ENCODE data around the gene HIVEP3. TPM values are rescaled to one million over a fixed set of nuclear protein-coding genes. Genes with fewer than 3 reads are reported as not detected.
A peak's percentile ranks its signal among the peaks of the same experiment; 100 is the strongest.

HIVEP3 gene
- total RNA-seq, 1 experiment from 2014 or later = 1.4 TPM

DNA sequence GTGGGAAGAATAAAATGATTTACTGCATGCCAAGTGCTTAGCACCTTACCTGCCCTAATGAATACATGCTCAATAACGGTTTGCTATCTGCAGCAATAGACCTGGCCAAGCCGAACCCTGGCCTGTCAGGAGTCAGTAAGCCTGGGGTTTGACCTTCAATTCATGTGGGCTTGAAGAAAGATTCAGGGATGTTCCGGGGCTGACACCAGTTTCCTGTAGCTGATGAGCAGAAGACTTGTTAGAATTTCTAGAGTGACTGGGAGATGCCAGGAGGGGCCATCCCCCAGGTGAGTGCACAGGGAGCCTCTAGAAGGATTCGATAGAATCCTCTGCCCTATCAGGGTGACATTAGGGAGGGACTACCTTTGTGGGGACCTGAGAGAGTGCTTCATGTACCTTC, 210.9 kb downstream of the HIVEP3 start:
- Mint-ChIP-seq H3K27me3 (ENCODE audit: low read depth) (peaks cover 6% of the 10 kb centered on the region), H3K36me3 (ENCODE audit: insufficient read depth in 1 of 3, low read depth in 3 of 3) (no peaks in the 10 kb centered on the region; a peak in 1 of 7 replicates), H3K9me3 (no peaks in the 10 kb centered on the region; a peak in 1 of 5 replicates), H3K4me3 (no peak overlapping the region), H3K27ac (peak overlapping the region in 1 of 3 experiments; percentile 23; a peak in 1 of 7 replicates), H3K4me1 (peaks cover 0 to 4% of the 10 kb centered on the region in 2 experiments; a peak in 1 of 4 replicates)
- H3K18ac ChIP-seq (ENCODE audit: insufficient read length, low read depth, low read length) = no peak overlapping the region
- no peaks in the 10 kb centered on the region for H3K79me1 ChIP-seq (ENCODE audit: insufficient read depth, low read depth, low read length, poor library complexity, severe bottlenecking)
- no peaks in the 10 kb centered on the region for H3K4me1 ChIP-seq (ENCODE audit: insufficient read depth, low read length)
- no peak overlapping the region for H2BK120ac ChIP-seq (ENCODE audit: low read depth, low read length, poor library complexity, severe bottlenecking)
- DNase-seq = no peak
- no peak overlapping the region for H2AK5ac ChIP-seq (ENCODE audit: insufficient read length, low read length)
- H3K9me3 ChIP-seq (ENCODE audit: control insufficient read depth, low read depth, low read length) = no peaks in the 10 kb centered on the region
- no peak overlapping the region for H3K4me2 ChIP-seq (ENCODE audit: insufficient read depth, insufficient read length, low read length)
- no peak overlapping the region for H3K23ac ChIP-seq (ENCODE audit: insufficient read length, low read depth, low read length)
- H3T11ph ChIP-seq (ENCODE audit: low read length) = no peak overlapping the region
- H4K20me1 ChIP-seq (ENCODE audit: control insufficient read depth, insufficient read depth, insufficient read length) = no peaks in the 10 kb centered on the region
- H3K27ac ChIP-seq (ENCODE audit: insufficient read length, low read depth, low read length) = no peak overlapping the region
- H4K5ac ChIP-seq (ENCODE audit: insufficient read length, low read depth, low read length) = no peak overlapping the region
- TF ChIP-seq, protein P1, sequence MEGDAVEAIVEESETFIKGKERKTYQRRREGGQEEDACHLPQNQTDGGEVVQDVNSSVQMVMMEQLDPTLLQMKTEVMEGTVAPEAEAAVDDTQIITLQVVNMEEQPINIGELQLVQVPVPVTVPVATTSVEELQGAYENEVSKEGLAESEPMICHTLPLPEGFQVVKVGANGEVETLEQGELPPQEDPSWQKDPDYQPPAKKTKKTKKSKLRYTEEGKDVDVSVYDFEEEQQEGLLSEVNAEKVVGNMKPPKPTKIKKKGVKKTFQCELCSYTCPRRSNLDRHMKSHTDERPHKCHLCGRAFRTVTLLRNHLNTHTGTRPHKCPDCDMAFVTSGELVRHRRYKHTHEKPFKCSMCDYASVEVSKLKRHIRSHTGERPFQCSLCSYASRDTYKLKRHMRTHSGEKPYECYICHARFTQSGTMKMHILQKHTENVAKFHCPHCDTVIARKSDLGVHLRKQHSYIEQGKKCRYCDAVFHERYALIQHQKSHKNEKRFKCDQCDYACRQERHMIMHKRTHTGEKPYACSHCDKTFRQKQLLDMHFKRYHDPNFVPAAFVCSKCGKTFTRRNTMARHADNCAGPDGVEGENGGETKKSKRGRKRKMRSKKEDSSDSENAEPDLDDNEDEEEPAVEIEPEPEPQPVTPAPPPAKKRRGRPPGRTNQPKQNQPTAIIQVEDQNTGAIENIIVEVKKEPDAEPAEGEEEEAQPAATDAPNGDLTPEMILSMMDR (conservative IDR thresholded peaks at IDR 0.05) = no peak
- no peak overlapping the region for H2BK20ac ChIP-seq (ENCODE audit: low read depth, low read length, poor library complexity, severe bottlenecking)
- H3K56ac ChIP-seq (ENCODE audit: insufficient read length, low read depth, low read length) = no peak overlapping the region
- WGBS (ENCODE audit: extremely low coverage, insufficient read length, low lambda C conversion rate) = no CpG with 5 or more reads among the region's 4 CpGs
- no peaks in the 10 kb centered on the region for H3K27me3 ChIP-seq (ENCODE audit: insufficient read depth, low read length)
- no peak overlapping the region for H3K14ac ChIP-seq (ENCODE audit: insufficient read depth, low read length)
- H2BK15ac ChIP-seq (ENCODE audit: low read depth, low read length) = no peak overlapping the region
- no peak overlapping the region for H2BK5ac ChIP-seq (ENCODE audit: insufficient read length, low read length)
- no peak overlapping the region for H2AFZ ChIP-seq (ENCODE audit: low read length)
- H3K4ac ChIP-seq (ENCODE audit: low read depth, low read length) = no peak overlapping the region
- no peak overlapping the region for H3K9ac ChIP-seq (ENCODE audit: extremely low read depth, insufficient read length, low read length)
- H4K8ac ChIP-seq (replicated peaks; ENCODE audit: insufficient read length, low read depth, low read length) = no peak overlapping the region
- no peaks in the 10 kb centered on the region for H3K79me2 ChIP-seq (ENCODE audit: insufficient read depth, low read length)
- no peak overlapping the region for H4K91ac ChIP-seq (ENCODE audit: insufficient read length, low read depth, low read length)
- no peaks in the 10 kb centered on the region for H3K23me2 ChIP-seq (ENCODE audit: insufficient read length, low read depth, low read length, poor library complexity, severe bottlenecking)
- H2BK12ac ChIP-seq (ENCODE audit: insufficient read length, low read depth, low read length) = no peak overlapping the region

All from H9 (cell line).